WTC11 (cell line): ENCODE measurements around the gene CCND1. TPM values are rescaled to one million over a fixed set of nuclear protein-coding genes. Genes with fewer than 3 reads are reported as not detected.

Experiments used
- ATAC-seq: fragments of 200-7000 bp; cut with Tn5 transposase; 2 replicates; pipeline ENCODE4 v1.10.0; 2021; ENCODE audit warnings: mild to moderate bottlenecking, moderate library complexity
- CTCF ChIA-PET: fragments of 300-600 bp; sonication (Branson Sonifier 250); formaldehyde crosslinking; loops from one replicate; lab custom pipeline; 2021; ENCODE audit warnings: antibody characterized with exemption; lab: Charles Lee
- POLR2A ChIA-PET: fragments of 350-600 bp; sonication (Branson Sonifier 250); formaldehyde crosslinking; loops from one replicate; lab custom pipeline; 2021; ENCODE audit warnings: antibody characterized with exemption; lab: Charles Lee
- DNase-seq: peaks from one replicate; pipeline ENCODE4 v3.0.0; 2021; ENCODE audit warnings: low spot score
- H3K27ac Mint-ChIP-seq: 2 replicates; pipeline ENCODE4 v1.8.0; 2021; ENCODE audit warnings: mixed read lengths
- H3K27me3 Mint-ChIP-seq: 2 replicates; pipeline ENCODE4 v1.8.0; 2021; ENCODE audit warnings: low read depth, mild to moderate bottlenecking, moderate library complexity, mixed read lengths
- H3K36me3 Mint-ChIP-seq: 2 replicates; pipeline ENCODE4 v1.8.0; 2021; ENCODE audit warnings: mixed read lengths
- H3K4me1 Mint-ChIP-seq: 2 replicates; pipeline ENCODE4 v1.8.0; 2022; ENCODE audit warnings: mixed read lengths
- H3K4me3 Mint-ChIP-seq: 2 replicates; pipeline ENCODE4 v1.8.0; 2021; ENCODE audit warnings: mild to moderate bottlenecking, moderate library complexity, mixed read lengths
- H3K9me3 Mint-ChIP-seq: 2 replicates; pipeline ENCODE4 v1.8.0; 2021; ENCODE audit warnings: mixed read lengths
- JUN ChIP-seq: sonication (generic); formaldehyde crosslinking; IDR thresholded peaks from 2 replicates; pipeline ENCODE4 v1.8.0; 2023; ENCODE audit warnings: mild to moderate bottlenecking, missing genetic modification reagents
- NFATC4 ChIP-seq: fragments of 250-450 bp; sonication (Bioruptor Pico); IDR thresholded peaks from 2 replicates; pipeline ENCODE4 v1.9.0; 2021; ENCODE audit warnings: mild to moderate bottlenecking
- NFE2L1 ChIP-seq: sonication (generic); formaldehyde crosslinking; IDR thresholded peaks from 2 replicates; pipeline ENCODE4 v1.8.1; 2023; ENCODE audit warnings: missing genetic modification reagents
- OVOL2 ChIP-seq: fragments of 250-450 bp; sonication (Bioruptor Pico); IDR thresholded peaks from 2 replicates; pipeline ENCODE4 v1.9.0; 2021; ENCODE audit warnings: mild to moderate bottlenecking, borderline replicate concordance
- PRRX2 ChIP-seq: fragments of 250-450 bp; sonication (Bioruptor Pico); IDR thresholded peaks from 2 replicates; pipeline ENCODE4 v1.8.0; 2021; ENCODE audit warnings: mild to moderate bottlenecking
- SMAD3 ChIP-seq: sonication (generic); formaldehyde crosslinking; IDR thresholded peaks from 2 replicates; pipeline ENCODE4 v1.8.0; 2022; ENCODE audit warnings: missing genetic modification reagents, mild to moderate bottlenecking, borderline replicate concordance
- TEAD1 ChIP-seq: sonication (generic); formaldehyde crosslinking; IDR thresholded peaks from 2 replicates; pipeline ENCODE4 v1.8.0; 2022; ENCODE audit warnings: mild to moderate bottlenecking, missing genetic modification reagents
- TP53 ChIP-seq: sonication (generic); formaldehyde crosslinking; IDR thresholded peaks from 2 replicates; pipeline ENCODE4 v1.8.1; 2023; ENCODE audit warnings: mild to moderate bottlenecking, missing genetic modification reagents
- ZBTB21 ChIP-seq: sonication (generic); formaldehyde crosslinking; IDR thresholded peaks from 2 replicates; pipeline ENCODE4 v1.8.1; 2023; ENCODE audit warnings: mild to moderate bottlenecking, missing genetic modification reagents, borderline replicate concordance
- ZNF317 ChIP-seq: sonication (generic); formaldehyde crosslinking; IDR thresholded peaks from 2 replicates; pipeline ENCODE4 v1.8.1; 2023; ENCODE audit warnings: low read depth, mild to moderate bottlenecking, moderate library complexity, missing genetic modification reagents, borderline replicate concordance
- ZNF416 ChIP-seq: fragments of 250-450 bp; sonication (Bioruptor Pico); IDR thresholded peaks from 2 replicates; pipeline ENCODE4 v1.9.0; 2021; ENCODE audit warnings: mild to moderate bottlenecking, inconsistent platforms
- ZNF671 ChIP-seq: fragments of 250-450 bp; sonication (Bioruptor Pico); IDR thresholded peaks from 2 replicates; pipeline ENCODE4 v1.8.0; 2021; ENCODE audit warnings: mild to moderate bottlenecking
- total RNA-seq: library from RNA; stranded (reverse); gene quantifications from 3 replicates; pipeline ENCODE4 v1.2.3, GENCODE V29; 2021
- TF ChIP-seq, protein P1 (sequence below): sonication (generic); formaldehyde crosslinking; IDR thresholded peaks from 2 replicates; pipeline ENCODE4 v1.8.0; 2023; ENCODE audit warnings: missing genetic modification reagents, mild to moderate bottlenecking, borderline replicate concordance
- TF ChIP-seq, protein P2 (sequence below): sonication (generic); formaldehyde crosslinking; IDR thresholded peaks from 2 replicates; pipeline ENCODE4 v1.8.0; 2022; ENCODE audit warnings: mild to moderate bottlenecking, missing genetic modification reagents
- TF ChIP-seq, protein P3 (sequence below): sonication (generic); formaldehyde crosslinking; IDR thresholded peaks from 2 replicates; pipeline ENCODE4 v1.8.1; 2023; ENCODE audit warnings: mild to moderate bottlenecking, moderate library complexity, missing genetic modification reagents
- TF ChIP-seq, protein P4 (sequence below): fragments of 250-450 bp; sonication (Bioruptor Pico); IDR thresholded peaks from 2 replicates; pipeline ENCODE4 v1.9.0; 2021; ENCODE audit warnings: mild to moderate bottlenecking
- TF ChIP-seq, protein P5 (sequence below): sonication (generic); formaldehyde crosslinking; IDR thresholded peaks from 2 replicates; pipeline ENCODE4 v1.8.1; 2022; ENCODE audit warnings: mild to moderate bottlenecking, moderate library complexity, missing genetic modification reagents
- TF ChIP-seq, protein P6 (sequence below): sonication (generic); formaldehyde crosslinking; IDR thresholded peaks from 2 replicates; pipeline ENCODE4 v1.8.0; 2022; ENCODE audit warnings: mild to moderate bottlenecking, missing genetic modification reagents
- TF ChIP-seq, protein P7 (sequence below): sonication (generic); formaldehyde crosslinking; IDR thresholded peaks from 2 replicates; pipeline ENCODE4 v1.8.1; 2022; ENCODE audit warnings: mild to moderate bottlenecking, missing genetic modification reagents, moderate library complexity, borderline replicate concordance
- TF ChIP-seq, protein P8 (sequence below): sonication (generic); formaldehyde crosslinking; conservative IDR thresholded peaks from 2 replicates; pipeline ENCODE4 v1.8.1; 2022; ENCODE audit warnings: mild to moderate bottlenecking, missing genetic modification reagents
- TF ChIP-seq, protein P9 (sequence below): sonication (generic); formaldehyde crosslinking; IDR thresholded peaks from 2 replicates; pipeline ENCODE4 v1.8.0; 2022; ENCODE audit warnings: missing genetic modification reagents

CCND1 gene
- total RNA-seq, 1 experiment from 2014 or later: 212 TPM

DNA sequence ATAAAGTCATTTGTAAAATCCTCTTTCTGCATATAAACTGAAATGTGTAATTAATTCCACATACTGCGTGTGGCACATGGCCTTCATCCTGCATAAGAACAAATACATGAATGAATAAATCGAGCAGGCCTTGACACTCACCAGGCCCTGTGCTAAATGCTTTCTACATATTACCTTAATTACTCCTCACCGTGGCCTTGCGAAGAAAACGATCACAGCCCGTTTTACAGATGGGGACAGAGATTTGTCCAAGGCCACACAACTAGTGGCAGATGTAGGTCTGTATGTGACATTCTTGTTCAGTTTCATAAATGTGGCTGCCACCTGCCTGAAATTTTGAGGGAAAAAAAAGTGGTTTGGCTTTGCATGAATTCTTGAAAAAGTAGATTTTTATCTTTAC, 5.8 kb upstream of the CCND1 start (continued):
- TF ChIP-seq, protein P1, sequence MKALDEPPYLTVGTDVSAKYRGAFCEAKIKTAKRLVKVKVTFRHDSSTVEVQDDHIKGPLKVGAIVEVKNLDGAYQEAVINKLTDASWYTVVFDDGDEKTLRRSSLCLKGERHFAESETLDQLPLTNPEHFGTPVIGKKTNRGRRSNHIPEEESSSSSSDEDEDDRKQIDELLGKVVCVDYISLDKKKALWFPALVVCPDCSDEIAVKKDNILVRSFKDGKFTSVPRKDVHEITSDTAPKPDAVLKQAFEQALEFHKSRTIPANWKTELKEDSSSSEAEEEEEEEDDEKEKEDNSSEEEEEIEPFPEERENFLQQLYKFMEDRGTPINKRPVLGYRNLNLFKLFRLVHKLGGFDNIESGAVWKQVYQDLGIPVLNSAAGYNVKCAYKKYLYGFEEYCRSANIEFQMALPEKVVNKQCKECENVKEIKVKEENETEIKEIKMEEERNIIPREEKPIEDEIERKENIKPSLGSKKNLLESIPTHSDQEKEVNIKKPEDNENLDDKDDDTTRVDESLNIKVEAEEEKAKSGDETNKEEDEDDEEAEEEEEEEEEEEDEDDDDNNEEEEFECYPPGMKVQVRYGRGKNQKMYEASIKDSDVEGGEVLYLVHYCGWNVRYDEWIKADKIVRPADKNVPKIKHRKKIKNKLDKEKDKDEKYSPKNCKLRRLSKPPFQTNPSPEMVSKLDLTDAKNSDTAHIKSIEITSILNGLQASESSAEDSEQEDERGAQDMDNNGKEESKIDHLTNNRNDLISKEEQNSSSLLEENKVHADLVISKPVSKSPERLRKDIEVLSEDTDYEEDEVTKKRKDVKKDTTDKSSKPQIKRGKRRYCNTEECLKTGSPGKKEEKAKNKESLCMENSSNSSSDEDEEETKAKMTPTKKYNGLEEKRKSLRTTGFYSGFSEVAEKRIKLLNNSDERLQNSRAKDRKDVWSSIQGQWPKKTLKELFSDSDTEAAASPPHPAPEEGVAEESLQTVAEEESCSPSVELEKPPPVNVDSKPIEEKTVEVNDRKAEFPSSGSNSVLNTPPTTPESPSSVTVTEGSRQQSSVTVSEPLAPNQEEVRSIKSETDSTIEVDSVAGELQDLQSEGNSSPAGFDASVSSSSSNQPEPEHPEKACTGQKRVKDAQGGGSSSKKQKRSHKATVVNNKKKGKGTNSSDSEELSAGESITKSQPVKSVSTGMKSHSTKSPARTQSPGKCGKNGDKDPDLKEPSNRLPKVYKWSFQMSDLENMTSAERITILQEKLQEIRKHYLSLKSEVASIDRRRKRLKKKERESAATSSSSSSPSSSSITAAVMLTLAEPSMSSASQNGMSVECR (CRISPR knock-in tag): no peak
- TF ChIP-seq, protein P2, sequence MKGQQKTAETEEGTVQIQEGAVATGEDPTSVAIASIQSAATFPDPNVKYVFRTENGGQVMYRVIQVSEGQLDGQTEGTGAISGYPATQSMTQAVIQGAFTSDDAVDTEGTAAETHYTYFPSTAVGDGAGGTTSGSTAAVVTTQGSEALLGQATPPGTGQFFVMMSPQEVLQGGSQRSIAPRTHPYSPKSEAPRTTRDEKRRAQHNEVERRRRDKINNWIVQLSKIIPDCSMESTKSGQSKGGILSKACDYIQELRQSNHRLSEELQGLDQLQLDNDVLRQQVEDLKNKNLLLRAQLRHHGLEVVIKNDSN (CRISPR knock-in tag): no peak

DNA sequence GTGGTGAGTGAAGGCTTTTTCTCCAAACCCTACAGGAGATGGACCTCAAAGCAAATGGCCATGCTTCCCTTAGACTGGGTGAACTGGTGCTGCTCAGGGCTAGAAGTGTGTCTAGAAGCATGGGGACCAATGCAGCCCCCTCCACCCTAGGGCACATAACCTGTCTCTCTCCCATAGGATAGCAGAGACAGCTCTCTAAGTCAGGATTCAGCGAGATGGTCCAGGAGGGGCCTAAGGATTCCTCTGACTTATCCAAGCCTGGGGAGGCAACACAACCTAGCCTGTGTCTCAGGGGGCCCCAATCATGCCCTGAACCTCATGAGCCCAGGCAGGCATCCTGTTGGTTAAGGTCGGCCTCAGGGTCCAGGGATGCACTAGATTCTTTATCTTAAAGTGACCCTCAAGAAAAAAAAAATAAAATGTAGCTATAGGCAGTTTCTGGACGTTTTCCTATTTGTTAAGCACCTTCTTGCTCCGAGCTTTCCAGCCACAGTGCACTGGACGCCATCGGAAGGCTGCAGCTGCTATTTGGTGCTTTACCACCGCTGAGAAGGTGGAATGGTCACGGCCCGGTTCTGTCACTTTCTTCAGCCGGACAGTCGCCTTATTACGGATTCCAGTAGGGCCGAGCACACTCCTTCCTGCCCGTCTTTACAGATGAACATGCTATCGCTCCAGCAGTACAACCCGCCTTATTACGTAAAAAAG, 5.0 kb upstream of the CCND1 start:
- ATAC-seq: no peak
- Mint-ChIP-seq H3K4me1 (peaks cover 21% of the 10 kb centered on the region), H3K9me3 (peaks cover 4% of the 10 kb centered on the region; the same call in 1 of the 2 replicates), H3K27ac (no peak overlapping the region), H3K36me3 (no peaks in the 10 kb centered on the region), H3K27me3 (peaks cover 12% of the 10 kb centered on the region), H3K4me3 (peak overlapping the region; percentile 59)
- POLR2A ChIA-PET: interaction anchor here (0.6 to 1.1 kb wide), 4 partner anchors 10 to 604 kb away, joined by 3 read pairs; no protein-coding TSS in a partner anchor
- no peak for DNase-seq
- TF ChIP-seq ZNF671 (no peak), OVOL2 (CRISPR knock-in tag) (no peak), NFATC4 (CRISPR knock-in tag) (no peak), JUN (CRISPR knock-in tag) (no peak), NFE2L1 (CRISPR knock-in tag) (no peak), PRRX2 (no peak), ZNF317 (CRISPR knock-in tag) (no peak), ZNF416 (CRISPR knock-in tag) (no peak), TEAD1 (CRISPR knock-in tag) (no peak), TP53 (no peak), SMAD3 (CRISPR knock-in tag) (no peak), ZBTB21 (no peak)
- TF ChIP-seq, protein P3, sequence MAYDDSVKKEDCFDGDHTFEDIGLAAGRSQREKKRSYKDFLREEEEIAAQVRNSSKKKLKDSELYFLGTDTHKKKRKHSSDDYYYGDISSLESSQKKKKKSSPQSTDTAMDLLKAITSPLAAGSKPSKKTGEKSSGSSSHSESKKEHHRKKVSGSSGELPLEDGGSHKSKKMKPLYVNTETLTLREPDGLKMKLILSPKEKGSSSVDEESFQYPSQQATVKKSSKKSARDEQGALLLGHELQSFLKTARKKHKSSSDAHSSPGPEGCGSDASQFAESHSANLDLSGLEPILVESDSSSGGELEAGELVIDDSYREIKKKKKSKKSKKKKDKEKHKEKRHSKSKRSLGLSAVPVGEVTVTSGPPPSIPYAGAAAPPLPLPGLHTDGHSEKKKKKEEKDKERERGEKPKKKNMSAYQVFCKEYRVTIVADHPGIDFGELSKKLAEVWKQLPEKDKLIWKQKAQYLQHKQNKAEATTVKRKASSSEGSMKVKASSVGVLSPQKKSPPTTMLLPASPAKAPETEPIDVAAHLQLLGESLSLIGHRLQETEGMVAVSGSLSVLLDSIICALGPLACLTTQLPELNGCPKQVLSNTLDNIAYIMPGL (CRISPR knock-in tag): no peak
- TF ChIP-seq, protein P4, sequence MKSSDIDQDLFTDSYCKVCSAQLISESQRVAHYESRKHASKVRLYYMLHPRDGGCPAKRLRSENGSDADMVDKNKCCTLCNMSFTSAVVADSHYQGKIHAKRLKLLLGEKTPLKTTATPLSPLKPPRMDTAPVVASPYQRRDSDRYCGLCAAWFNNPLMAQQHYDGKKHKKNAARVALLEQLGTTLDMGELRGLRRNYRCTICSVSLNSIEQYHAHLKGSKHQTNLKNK (CRISPR knock-in tag): no peak
- TF ChIP-seq, protein P5, sequence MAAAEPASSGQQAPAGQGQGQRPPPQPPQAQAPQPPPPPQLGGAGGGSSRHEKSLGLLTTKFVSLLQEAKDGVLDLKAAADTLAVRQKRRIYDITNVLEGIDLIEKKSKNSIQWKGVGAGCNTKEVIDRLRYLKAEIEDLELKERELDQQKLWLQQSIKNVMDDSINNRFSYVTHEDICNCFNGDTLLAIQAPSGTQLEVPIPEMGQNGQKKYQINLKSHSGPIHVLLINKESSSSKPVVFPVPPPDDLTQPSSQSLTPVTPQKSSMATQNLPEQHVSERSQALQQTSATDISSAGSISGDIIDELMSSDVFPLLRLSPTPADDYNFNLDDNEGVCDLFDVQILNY (CRISPR knock-in tag): no peak
- TF ChIP-seq, protein P6, sequence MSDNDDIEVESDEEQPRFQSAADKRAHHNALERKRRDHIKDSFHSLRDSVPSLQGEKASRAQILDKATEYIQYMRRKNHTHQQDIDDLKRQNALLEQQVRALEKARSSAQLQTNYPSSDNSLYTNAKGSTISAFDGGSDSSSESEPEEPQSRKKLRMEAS (CRISPR knock-in tag): no peak
- TF ChIP-seq, protein P7, sequence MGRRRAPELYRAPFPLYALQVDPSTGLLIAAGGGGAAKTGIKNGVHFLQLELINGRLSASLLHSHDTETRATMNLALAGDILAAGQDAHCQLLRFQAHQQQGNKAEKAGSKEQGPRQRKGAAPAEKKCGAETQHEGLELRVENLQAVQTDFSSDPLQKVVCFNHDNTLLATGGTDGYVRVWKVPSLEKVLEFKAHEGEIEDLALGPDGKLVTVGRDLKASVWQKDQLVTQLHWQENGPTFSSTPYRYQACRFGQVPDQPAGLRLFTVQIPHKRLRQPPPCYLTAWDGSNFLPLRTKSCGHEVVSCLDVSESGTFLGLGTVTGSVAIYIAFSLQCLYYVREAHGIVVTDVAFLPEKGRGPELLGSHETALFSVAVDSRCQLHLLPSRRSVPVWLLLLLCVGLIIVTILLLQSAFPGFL: no peak
- TF ChIP-seq, protein P8, sequence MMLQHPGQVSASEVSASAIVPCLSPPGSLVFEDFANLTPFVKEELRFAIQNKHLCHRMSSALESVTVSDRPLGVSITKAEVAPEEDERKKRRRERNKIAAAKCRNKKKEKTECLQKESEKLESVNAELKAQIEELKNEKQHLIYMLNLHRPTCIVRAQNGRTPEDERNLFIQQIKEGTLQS (CRISPR knock-in tag): no peak
- TF ChIP-seq, protein P9, sequence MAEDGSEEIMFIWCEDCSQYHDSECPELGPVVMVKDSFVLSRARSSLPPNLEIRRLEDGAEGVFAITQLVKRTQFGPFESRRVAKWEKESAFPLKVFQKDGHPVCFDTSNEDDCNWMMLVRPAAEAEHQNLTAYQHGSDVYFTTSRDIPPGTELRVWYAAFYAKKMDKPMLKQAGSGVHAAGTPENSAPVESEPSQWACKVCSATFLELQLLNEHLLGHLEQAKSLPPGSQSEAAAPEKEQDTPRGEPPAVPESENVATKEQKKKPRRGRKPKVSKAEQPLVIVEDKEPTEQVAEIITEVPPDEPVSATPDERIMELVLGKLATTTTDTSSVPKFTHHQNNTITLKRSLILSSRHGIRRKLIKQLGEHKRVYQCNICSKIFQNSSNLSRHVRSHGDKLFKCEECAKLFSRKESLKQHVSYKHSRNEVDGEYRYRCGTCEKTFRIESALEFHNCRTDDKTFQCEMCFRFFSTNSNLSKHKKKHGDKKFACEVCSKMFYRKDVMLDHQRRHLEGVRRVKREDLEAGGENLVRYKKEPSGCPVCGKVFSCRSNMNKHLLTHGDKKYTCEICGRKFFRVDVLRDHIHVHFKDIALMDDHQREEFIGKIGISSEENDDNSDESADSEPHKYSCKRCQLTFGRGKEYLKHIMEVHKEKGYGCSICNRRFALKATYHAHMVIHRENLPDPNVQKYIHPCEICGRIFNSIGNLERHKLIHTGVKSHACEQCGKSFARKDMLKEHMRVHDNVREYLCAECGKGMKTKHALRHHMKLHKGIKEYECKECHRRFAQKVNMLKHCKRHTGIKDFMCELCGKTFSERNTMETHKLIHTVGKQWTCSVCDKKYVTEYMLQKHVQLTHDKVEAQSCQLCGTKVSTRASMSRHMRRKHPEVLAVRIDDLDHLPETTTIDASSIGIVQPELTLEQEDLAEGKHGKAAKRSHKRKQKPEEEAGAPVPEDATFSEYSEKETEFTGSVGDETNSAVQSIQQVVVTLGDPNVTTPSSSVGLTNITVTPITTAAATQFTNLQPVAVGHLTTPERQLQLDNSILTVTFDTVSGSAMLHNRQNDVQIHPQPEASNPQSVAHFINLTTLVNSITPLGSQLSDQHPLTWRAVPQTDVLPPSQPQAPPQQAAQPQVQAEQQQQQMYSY (CRISPR knock-in tag): no peak
- CTCF ChIA-PET: interaction anchor here (0.7 to 1.8 kb wide), 3 partner anchors 9 to 534 kb away, joined by 3 to 5 read pairs (median 4); no protein-coding TSS in a partner anchor
